T47D (cell line): Measurements from ENCODE around the gene GTF2H1.
"Not testable (repeated sequence)": the region's sequence is repeated elsewhere in the genome, so short reads cannot be mapped to it uniquely, and the experiment has no call there.

ENCODE experiments used
- DNase-seq, 2 experiments: peaks; one replicate each; pipeline versions ENCODE4 v3.0.0 to v3.0.0-alpha.2; 2011 to 2012; ENCODE audit warnings: low read depth in 1 of 2, low spot score in 1 of 2
- JUND ChIP-seq: IDR thresholded peaks from 2 replicates; pipeline ENCODE4 v1.6.1; 2012; ENCODE audit warnings: low read depth
- in situ Hi-C: cut with HindIII; loops from 2 replicates; pipeline ENCODE4 v1.10.0; 2016; ENCODE audit warnings: low sequenced_read_pairs, low pct_unique_long_range_greater_than_20kb

GTF2H1 gene

DNA sequence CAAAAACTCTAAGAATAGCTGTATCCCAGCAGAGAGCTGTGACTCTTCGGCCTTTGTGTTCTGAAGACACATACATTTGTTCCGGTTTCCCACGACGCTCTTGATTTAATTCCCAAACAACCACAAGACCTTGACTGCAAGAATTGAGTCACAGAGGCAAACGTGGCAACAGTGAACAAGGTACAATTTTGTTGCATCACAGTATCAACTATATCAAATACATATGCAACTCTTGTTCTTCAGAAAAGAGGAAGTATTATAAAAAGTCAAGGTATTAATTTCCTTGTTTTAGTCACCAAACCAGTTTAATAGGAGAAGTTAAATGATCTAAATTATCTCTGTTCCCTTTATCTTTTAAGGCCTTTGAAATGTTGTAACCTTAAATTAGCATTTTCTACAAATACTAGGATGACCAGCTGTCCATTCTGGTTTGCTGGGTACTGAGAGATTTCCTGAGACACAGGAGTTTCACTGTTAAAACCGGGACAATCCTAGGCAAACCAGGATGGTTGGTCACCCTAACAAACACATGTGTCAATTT lies 11.5 kb upstream of the GTF2H1 start:
- DNase-seq, result no peak
- in situ Hi-C loops, result no loop called here
- TF ChIP-seq JUND, result no peak

DNA sequence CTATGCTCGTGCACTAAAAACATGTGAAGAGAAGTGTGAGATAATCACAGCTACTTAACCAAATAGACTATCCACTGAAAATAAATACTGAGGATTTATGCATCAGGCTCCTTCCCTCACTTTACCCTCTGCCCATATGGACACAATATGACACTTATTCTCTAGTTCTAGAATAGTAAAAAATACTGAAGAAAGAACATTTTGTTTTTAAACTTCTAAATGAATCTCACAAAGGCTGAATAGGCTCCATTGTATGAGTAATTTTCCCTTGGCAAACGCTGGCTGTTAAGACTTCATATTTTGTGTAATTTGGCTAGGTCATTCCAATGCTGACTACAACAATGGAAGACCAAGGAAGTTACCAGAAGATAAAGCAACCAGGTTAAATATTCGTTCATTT lies 10.4 kb upstream of the GTF2H1 start:
- TF ChIP-seq JUND, result no peak
- in situ Hi-C loops, result no loop called here
- DNase-seq, result no peak

DNA sequence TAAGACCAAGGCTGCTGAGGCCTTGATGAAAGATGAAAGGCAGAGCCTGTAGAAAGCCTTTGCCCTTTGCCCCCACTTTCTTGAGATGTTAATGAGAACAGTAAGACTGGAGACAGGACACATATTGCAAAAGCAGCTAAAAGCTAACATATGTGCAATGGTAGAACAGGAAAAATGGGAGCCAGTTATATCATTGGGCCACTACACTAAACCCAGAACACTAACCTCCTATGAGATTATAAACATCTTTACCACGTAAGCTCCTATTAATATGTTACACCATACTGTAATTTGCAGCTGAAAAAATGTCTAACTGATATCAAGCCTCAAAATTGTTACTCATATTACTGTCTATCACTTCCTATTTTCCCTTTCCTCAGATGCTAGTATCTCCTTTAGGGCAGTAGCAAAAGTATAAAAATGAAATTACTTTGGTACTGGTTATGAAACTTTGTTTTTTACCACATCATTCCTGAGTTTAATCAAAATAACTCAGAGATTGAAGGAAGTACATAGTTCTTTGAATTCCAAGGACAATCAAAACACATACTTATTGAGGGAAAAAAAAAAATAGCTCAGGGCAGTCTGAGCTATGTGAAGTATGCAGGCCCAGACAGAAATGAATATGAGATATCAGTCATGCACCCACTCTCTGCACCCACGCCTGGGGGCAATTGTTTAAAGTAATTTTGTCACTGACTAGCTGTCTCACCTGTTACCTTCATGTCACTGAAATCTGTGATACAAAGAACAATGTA lies 9.5 kb upstream of the GTF2H1 start:
- no peak for DNase-seq
- in situ Hi-C loops, result no loop called here
- TF ChIP-seq JUND, result no peak

DNA sequence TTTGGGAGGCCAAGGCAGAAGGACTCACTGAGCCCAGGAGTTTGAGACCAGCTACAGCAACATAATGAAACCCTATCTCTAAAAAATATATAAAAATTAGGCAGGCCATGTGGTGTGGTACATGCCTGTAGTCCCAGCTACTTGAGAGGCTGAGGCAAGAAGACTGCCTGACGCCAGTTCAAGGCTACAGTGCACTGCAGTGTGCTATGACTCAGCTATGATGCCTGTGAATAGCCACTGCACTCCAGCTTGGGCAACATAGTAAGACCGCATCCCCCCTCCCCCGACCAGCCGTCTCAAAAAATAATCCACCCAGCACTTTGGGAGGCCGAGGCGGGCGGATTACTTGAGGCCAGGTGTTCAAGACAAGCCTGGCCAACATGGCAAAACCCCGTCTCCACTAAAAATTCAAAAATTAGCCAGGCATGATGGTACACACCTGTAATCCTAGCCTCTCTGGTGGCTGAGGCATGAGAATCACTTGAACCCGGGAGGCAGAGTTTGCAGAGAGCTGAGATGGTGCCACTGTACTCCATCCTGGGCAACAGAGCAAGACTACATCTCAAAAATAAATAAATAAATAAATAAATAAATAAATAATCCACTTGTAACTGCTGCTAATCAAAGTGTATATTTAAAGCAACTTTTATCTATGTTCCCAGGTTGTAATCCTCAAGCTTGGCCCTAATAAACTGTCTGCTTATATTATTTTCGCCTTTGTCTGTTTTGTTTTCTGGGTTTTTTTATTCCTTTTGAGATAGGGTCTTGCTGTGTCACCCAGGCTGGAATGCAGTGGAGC lies 8.2 kb upstream of the GTF2H1 start:
- in situ Hi-C loops, result no loop called here
- DNase-seq, result no peak
- TF ChIP-seq JUND, result no peak

DNA sequence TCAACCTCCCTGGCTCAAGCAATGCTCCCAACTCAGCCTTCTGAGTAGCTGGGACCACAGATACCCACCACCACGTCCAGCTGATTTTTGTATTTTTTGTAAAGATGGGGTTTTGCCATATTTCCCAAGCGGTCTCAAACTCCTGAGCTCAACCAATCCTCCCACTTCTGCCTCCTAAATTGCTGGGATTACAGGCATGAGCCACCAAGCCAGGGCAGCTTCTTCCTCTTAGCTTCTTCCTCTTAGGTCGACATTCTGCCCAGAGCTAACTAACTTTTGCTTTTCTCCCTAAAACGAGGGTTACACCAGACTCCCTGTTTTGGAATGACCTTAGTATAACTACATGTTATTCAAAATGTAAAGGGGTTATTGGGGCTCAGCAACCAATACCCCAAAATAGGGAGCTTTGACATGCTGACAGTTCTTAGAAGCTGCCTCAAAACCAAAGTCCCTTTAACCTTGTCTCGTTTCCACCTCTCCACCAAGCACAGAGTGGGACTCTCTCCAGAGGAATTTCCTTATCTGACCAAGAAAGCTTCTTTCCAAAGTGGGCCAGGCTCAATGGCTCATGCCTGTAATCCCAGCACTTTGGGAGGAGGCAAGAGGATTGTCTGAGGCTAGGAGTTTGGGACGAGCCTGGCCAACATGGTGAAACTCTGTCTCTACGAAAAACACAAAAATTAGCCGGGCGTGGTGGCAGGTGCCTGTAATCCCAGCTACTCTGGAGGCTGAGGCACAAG lies 7.4 kb upstream of the GTF2H1 start:
- in situ Hi-C loops, result no loop called here
- no peak for TF ChIP-seq JUND
- no peak for DNase-seq

DNA sequence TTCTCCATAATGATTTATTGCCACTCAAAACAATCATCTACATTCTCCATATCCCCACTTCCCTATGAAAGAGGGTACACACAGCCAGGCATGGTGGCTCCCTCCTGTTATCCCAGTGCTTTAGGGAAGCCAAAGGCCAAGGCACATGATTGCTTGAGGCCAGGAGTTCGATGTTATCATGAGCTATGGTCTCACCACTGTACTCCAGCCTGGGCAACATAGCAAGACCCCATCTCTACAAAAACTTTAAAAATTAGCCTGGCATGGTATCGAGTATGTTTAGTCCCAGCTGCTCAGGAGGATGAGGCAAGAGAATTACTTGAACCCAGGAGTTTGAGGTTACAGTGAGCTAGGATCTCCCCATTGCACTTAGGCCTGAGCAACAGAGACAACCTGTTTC lies 6.5 kb upstream of the GTF2H1 start:
- no peak for TF ChIP-seq JUND
- no peak for DNase-seq
- in situ Hi-C loops, result no loop called here

DNA sequence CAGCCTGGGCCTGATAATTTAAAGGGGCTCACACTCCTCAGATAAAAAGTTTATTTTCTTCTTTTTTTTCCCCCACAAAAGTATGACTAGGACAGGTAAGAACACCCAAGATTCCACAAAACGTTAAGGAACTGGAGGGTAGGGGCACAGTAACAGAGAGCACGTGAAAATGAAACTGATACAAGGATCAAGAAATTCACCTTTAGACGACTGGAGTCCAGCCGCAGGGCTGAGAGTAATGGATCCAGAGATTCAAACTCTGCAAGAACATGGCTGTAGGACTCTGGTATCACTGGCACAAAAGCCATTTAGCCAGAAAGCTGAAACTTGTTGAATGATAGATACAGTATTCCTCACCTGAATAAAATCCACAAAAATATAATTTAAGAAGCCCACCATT lies 4.8 kb upstream of the GTF2H1 start:
- no peak for DNase-seq
- TF ChIP-seq JUND, result no peak
- in situ Hi-C loops, result no loop called here

DNA sequence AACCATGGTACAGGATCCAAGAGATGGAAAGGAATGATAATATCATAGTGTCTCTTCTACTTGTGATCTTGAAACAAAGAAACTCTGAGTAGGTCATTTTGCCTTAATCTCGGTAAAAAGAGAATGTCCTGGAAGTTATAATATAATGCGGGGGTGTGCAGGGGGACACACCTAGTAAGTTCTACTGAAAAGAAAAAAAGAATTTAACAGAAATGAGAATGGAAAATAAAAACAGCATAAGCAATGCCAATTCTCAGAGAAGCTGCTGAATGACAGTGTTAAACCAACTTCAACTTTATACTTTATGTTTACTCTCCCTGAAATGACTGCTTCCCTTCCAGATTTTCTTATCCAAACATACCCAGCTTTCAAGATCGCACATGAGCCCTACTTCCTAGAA lies 2.5 kb upstream of the GTF2H1 start:
- in situ Hi-C loops, result no loop called here
- no peak for TF ChIP-seq JUND
- DNase-seq, result no peak

DNA sequence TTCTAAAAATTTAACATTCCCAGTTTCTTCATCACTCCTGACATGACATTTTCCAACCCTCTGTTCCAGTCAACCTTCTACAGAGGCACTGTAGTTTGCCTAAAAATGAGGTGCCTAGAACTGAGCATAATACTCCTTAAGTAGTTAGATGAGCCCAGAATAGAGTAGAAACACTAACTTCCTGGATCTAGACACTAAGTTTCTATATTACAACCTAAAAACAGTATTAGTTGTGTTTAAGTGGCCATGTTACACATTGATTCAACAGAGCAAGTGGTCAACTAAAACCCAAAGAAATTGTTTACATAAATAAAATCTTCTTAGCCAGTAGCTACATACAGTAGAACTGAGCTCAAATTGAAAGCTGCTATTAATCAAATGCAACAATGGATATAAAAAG lies 1.8 kb upstream of the GTF2H1 start:
- DNase-seq, result no peak
- in situ Hi-C loops, result no loop called here
- no peak for TF ChIP-seq JUND

DNA sequence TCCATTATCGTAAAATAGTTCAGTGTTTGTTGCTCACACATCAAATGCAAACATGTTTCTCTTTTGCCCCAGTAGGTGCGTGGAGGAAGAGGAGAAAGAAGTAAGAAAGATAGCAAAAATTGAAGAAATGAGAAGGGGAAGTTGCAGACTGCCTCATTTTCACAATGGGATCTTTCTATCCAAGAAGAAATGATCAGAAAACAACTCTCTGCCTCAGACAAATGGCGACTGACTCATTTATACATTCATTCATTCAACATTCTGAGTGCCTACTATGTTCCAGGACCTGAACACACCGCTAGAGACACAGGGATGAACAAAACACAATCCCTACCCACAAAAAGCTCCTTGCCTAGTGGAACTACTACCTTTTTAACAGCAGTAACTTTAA lies 794 bp upstream of the GTF2H1 start:
- no peak for DNase-seq
- in situ Hi-C loops, result no loop called here

DNA sequence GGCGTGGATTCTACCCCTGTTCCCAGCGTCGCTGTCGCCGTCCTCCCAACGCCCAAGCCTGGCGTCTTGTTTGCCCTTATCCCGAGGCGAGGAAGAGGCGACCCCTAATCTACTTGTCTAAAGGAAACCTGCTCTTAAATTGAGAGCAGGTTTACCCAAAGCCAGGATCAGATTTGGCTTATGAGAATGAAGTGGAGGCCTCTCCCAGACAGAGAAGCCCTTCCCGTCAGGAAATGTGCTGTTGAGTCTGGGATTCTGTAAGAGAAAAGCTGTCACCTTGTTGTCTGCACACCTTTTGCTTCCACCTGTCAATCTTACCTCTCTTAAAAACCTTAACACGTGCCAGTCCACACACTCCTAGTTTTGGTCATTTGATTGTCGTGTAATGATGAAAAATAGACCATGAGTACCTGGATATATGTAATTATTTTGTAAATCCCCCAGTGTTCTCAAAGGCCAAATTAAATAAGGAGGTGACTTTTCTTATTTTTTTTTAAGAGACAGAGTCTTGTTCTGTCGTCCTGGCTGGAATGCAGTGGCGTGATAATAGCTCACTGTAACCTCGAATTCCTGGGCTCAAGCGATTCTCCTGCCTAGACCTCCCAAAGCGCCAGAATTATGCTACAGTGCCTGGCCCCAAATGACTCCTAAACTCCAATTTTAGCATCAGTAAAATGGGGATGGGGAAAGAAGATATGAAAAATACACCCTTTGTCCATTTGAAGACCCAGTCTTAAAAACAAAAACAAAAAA lies 627 bp downstream of the GTF2H1 start:
- no peak for TF ChIP-seq JUND
- DNase-seq, result peak in 1 of 2 experiments; percentile 5
- in situ Hi-C loops, result no loop called here

More for the DNA sequence above, 794 bp upstream of the GTF2H1 start:
- TF ChIP-seq JUND, result no peak

DNA sequence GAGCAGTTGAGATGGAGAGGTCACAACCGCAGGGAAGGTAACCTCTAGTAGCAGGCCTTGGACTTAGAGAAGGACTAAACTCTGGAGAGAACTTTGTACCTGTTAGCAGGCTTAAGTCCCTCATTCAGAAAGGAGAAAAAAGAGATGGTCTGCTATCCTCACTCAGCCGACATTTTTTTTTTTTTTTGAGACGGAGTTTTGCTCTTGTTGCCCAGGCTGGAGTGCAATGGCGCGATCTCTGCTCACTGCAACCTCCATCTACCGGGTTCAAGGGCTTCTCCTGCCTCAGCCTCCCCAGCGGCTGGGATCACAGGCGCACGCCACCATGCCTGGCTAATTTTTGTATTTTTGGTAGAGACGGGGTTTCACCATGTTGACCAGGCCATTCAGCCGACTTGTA lies 1.5 kb downstream of the GTF2H1 start:
- in situ Hi-C loops, DNase-seq: not testable (repeated sequence)
